Psoas muscle (tissue), 8 donors: Measurements from ENCODE around the gene IFNL4. TPM values are rescaled to one million over a fixed set of nuclear protein-coding genes. Genes with fewer than 3 reads are reported as not detected.

Source experiments
- ATAC-seq, 4 donors: fragments of 200-7000 bp; cut with Tn5 transposase; one replicate each; pipeline ENCODE4 v1.9.1; 2020; ENCODE audit warnings: moderate library complexity in 3 of 4, mild to moderate bottlenecking in 2 of 4
- DNase-seq, 2 donors: peaks; one replicate each; pipeline ENCODE4 v3.0.0-alpha.2; 2020
- H3K27ac ChIP-seq: fragments of 200-600 bp; one replicate; pipeline ENCODE4 v1.8.0; 2022
- H3K27me3 ChIP-seq, 3 donors: fragments of 200-600 bp in 1 of 3; one replicate each; pipeline versions ENCODE4 v1.6.1 to v1.8.0; 2013 to 2022; ENCODE audit warnings: low read length in 2 of 3, mild to moderate bottlenecking in 2 of 3, moderate library complexity in 1 of 3; ENCODE audit not compliant: insufficient read depth in 3 of 3
- H3K36me3 ChIP-seq, 2 donors: fragments of 200-600 bp in 1 of 2; one replicate each; pipeline versions ENCODE4 v1.6.1 to v1.8.0; 2013 to 2022; ENCODE audit warnings: low read depth in 1 of 2, mild to moderate bottlenecking in 1 of 2, moderate library complexity in 1 of 2; ENCODE audit not compliant: insufficient read depth in 1 of 2
- H3K4me1 ChIP-seq: fragments of 200-600 bp; one replicate; pipeline ENCODE4 v1.8.0; 2022
- H3K4me3 ChIP-seq: fragments of 200-600 bp; one replicate; pipeline ENCODE4 v1.8.0; 2022; ENCODE audit warnings: mild to moderate bottlenecking
- H3K9me3 ChIP-seq: fragments of 200-600 bp; one replicate; pipeline ENCODE4 v1.8.0; 2022
- CTCF ChIP-seq: fragments of 200-600 bp; IDR thresholded peaks from one replicate; pipeline ENCODE4 v1.8.0; 2022; ENCODE audit warnings: antibody characterized with exemption
- whole genome bisulfite sequencing, 3 donors: extraction: QIAGEN DNeasy Blood & Tissue Kit; methylation state at CpG; one replicate each; pipeline versions ENCODE4 v1.1.6 to v1.1.7; 2013; 5-methylcytosine and 5-hydroxymethylcytosine counted together
- intact Hi-C, 2 donors: fragments of 100-400 bp; cut with DNase I; formaldehyde crosslinking; loops; one replicate each; pipeline versions ENCODE4 v1.11.0 to v1.14.2; 2022
- polyA plus RNA-seq, 3 donors: library from polyadenylated mRNA; stranded (reverse); fragments of 200-250 nt; gene quantifications; one replicate each; pipeline ENCODE4 v1.2.3, GENCODE V29; 2013
- total RNA-seq, 4 donors: library from RNA; stranded (reverse); fragmentation: NEBNext Ultra II Directional in 2 of 4; extraction: Animal tissue kit (Norgen Biotek cat#: 25700) in 2 of 4; gene quantifications; one replicate each; pipeline versions ENCODE4 v1.2.1 to v1.2.4, GENCODE V29; 2021 to 2023
- donor health status: healthy with polysubstance abuse.
- donor health status: DM: no; HTN: no; CAD: no; lungs with moderate emphysema.
- donor health status: Bipolar disorder and iron deficiency.
- donor health status: healthy.
- donor health status: DM: yes; HTN: yes; CAD: no.
- donor health status: DM: no; HTN: no; CAD: no.
- donor health status: DM: no; HTN: no; CAD: no.
- donor health status: DM: yes; HTN: yes; CAD: no.

IFNL4 gene
- total and polyA plus RNA-seq, 7 donors = not detected

- Histone ChIP-seq H3K36me3 (no peaks in the 10 kb centered on the region), H3K27ac (no peak overlapping the region), H3K4me1 (no peaks in the 10 kb centered on the region), H3K4me3 (no peak overlapping the region), H3K27me3 (peaks cover 3 to 28% (median 7%) of the 10 kb centered on the region in 3 donors), H3K9me3 (no peaks in the 10 kb centered on the region)
- WGBS, 3 donors = 32 to 36% (median 34%) methylated on average over 4 of the region's 4 CpGs
- intact Hi-C loops = no loop called here
- ATAC-seq = no peak
- no peak for DNase-seq
- TF ChIP-seq CTCF = no peak
These were observed 44.7 kb upstream of the IFNL4 start for GRCh38 chr19:39293394-39293793.

GRCh38 chr19:39284032-39284431 is 35.4 kb upstream of the IFNL4 start:
- 81 to 96% (median 94%) methylated on average over 1 of the region's 1 CpG for WGBS, 3 donors
- no peak for ATAC-seq
- no peaks in the 10 kb centered on the region for H3K36me3 ChIP-seq
- peaks cover 0 to 1% (median 0%) of the 10 kb centered on the region in 3 donors for H3K27me3 ChIP-seq
- H3K4me1 ChIP-seq = no peaks in the 10 kb centered on the region
- no peak overlapping the region for H3K27ac ChIP-seq
- no peak for DNase-seq
- H3K4me3 ChIP-seq = no peak overlapping the region
- peaks cover 22% of the 10 kb centered on the region for H3K9me3 ChIP-seq
- intact Hi-C loops = no loop called here
- no peak for TF ChIP-seq CTCF

- WGBS, 3 donors = 42 to 50% (median 46%) methylated on average over 1 of the region's 1 CpG
These were observed 33.4 kb upstream of the IFNL4 start for GRCh38 chr19:39282021-39282420.

GRCh38 chr19:39277598-39277997 is 28.9 kb upstream of the IFNL4 start:
- intact Hi-C loops = no loop called here
- H3K27me3 ChIP-seq = peaks cover 0 to 3% (median 0%) of the 10 kb centered on the region in 3 donors
- no peaks in the 10 kb centered on the region for H3K36me3 ChIP-seq
- no peak overlapping the region for H3K27ac ChIP-seq
- DNase-seq = no peak
- WGBS, 3 donors = 69 to 80% (median 78%) methylated on average over 7 of the region's 7 CpGs
- H3K9me3 ChIP-seq = peaks cover 7% of the 10 kb centered on the region
- no peak overlapping the region for H3K4me3 ChIP-seq
- TF ChIP-seq CTCF = no peak
- H3K4me1 ChIP-seq = no peaks in the 10 kb centered on the region
- no peak for ATAC-seq

More at GRCh38 chr19:39282021-39282420, 33.4 kb upstream of the IFNL4 start:
- DNase-seq (no peak), ATAC-seq (no peak)
- Histone ChIP-seq H3K9me3 (peaks cover 22% of the 10 kb centered on the region), H3K27ac (no peak overlapping the region), H3K4me1 (no peaks in the 10 kb centered on the region), H3K27me3 (peaks cover 0 to 3% (median 0%) of the 10 kb centered on the region in 3 donors), H3K4me3 (no peak overlapping the region), H3K36me3 (no peaks in the 10 kb centered on the region)
- intact Hi-C loops = no loop called here
- TF ChIP-seq CTCF = no peak

- intact Hi-C loops = no loop called here
- Histone ChIP-seq H3K36me3 (no peaks in the 10 kb centered on the region), H3K27me3 (peaks cover 0 to 3% (median 0%) of the 10 kb centered on the region in 3 donors), H3K4me3 (no peak overlapping the region), H3K27ac (no peak overlapping the region), H3K9me3 (peaks cover 2% of the 10 kb centered on the region), H3K4me1 (no peaks in the 10 kb centered on the region)
- ATAC-seq (no peak), DNase-seq (no peak)
- 88 to 93% (median 88%) methylated on average over 5 of the region's 5 CpGs for WGBS, 3 donors
- TF ChIP-seq CTCF = no peak
These were observed 28.1 kb upstream of the IFNL4 start for GRCh38 chr19:39276740-39277139.
